A549 (cell line): ENCODE data around the gene NCOA3. TPM values are rescaled to one million over a fixed set of nuclear protein-coding genes. Genes with fewer than 3 reads are reported as not detected.
A peak's percentile ranks its signal among the peaks of the same experiment; 100 is the strongest.

Experiments used
- ATAC-seq, 2 experiments: fragments of 200-7000 bp in 1 of 2; fragments of >200 bp in 1 of 2; cut with Nextera tagmentation in 1 of 2; cut with Tn5 transposase in 1 of 2; 3 replicates each; pipeline versions ENCODE4 v1.8.0 to v1.9.1; 2018 to 2020; ENCODE audit warnings: mild to moderate bottlenecking in 1 of 2, moderate library complexity in 1 of 2
- CTCF ChIA-PET: fragments of 300-600 bp; sonication (Branson Sonifier 250); formaldehyde crosslinking; extraction: SDS; loops from one replicate; lab custom pipeline; 2021; ENCODE audit warnings: antibody characterized with exemption, inconsistent platforms; lab: Yijun Ruan, JAX
- POLR2A ChIA-PET: fragments of 350-600 bp; formaldehyde crosslinking; extraction: SDS; loops from one replicate; lab custom pipeline; 2021; ENCODE audit warnings: antibody characterized with exemption, inconsistent platforms; lab: Yijun Ruan, JAX
- DNase-seq, 2 experiments: peaks; one replicate each; pipeline versions ENCODE4 v3.0.0 to v3.0.0-alpha.2; 2011 to 2016; ENCODE audit warnings: low read depth in 1 of 2, low spot score in 1 of 2
- FAIRE-seq: peaks from 2 replicates; lab custom pipeline; 2011; peaks lifted over from hg19 to GRCh38; lab: Jason Lieb, UNC
- H3K27ac ChIP-seq, 2 experiments: fragments of >200 bp; sonication (Bioruptor Twin); formaldehyde crosslinking; 3 replicates each; pipeline ENCODE4 v1.5.1; 2016 to 2017
- H3K4me1 ChIP-seq: fragments of >200 bp; sonication (Bioruptor Twin); formaldehyde crosslinking; 3 replicates; pipeline ENCODE4 v1.6.1; 2016
- H3K4me2 ChIP-seq: fragments of >200 bp; sonication (Bioruptor Twin); formaldehyde crosslinking; 3 replicates; pipeline ENCODE4 v1.6.1; 2016
- H3K4me3 ChIP-seq: fragments of >200 bp; sonication (Bioruptor Twin); formaldehyde crosslinking; 3 replicates; pipeline ENCODE4 v1.5.1; 2016
- H3K9me3 ChIP-seq: fragments of >200 bp; sonication (Bioruptor Twin); formaldehyde crosslinking; 3 replicates; pipeline ENCODE4 v1.6.1; 2016
- BHLHE40 ChIP-seq: IDR thresholded peaks from 2 replicates; pipeline ENCODE4 v1.6.1; 2012; ENCODE audit warnings: low read depth, low read length, inconsistent platforms
- CBX2 ChIP-seq: fragments of 200-600 bp; sonication (generic); IDR thresholded peaks from 2 replicates; pipeline ENCODE4 v1.6.1; 2016; ENCODE audit warnings: low read depth, mild to moderate bottlenecking, borderline replicate concordance
- CBX8 ChIP-seq: fragments of 200-600 bp; sonication (generic); IDR thresholded peaks from 2 replicates; pipeline ENCODE4 v1.6.1; 2016
- EHMT2 ChIP-seq: fragments of 200-600 bp; sonication (generic); IDR thresholded peaks from 2 replicates; pipeline ENCODE4 v1.6.1; 2016; ENCODE audit warnings: antibody characterized with exemption, low read depth, mild to moderate bottlenecking, moderate library complexity
- FOSB ChIP-seq: fragments of 250-450 bp; sonication (Bioruptor Pico); IDR thresholded peaks from 2 replicates; pipeline ENCODE4 v1.5.0; 2020; ENCODE audit warnings: mild to moderate bottlenecking, moderate library complexity
- FOXS1 ChIP-seq: fragments of 250-450 bp; sonication (Bioruptor Pico); IDR thresholded peaks from 2 replicates; pipeline ENCODE4 v1.5.0; 2020; ENCODE audit warnings: mild to moderate bottlenecking, moderate library complexity
- HOXA7 ChIP-seq: fragments of 250-450 bp; sonication (Bioruptor Pico); IDR thresholded peaks from 2 replicates; pipeline ENCODE4 v1.5.0; 2020; ENCODE audit warnings: mild to moderate bottlenecking, moderate library complexity
- JUNB ChIP-seq: fragments of >200 bp; sonication (Bioruptor Twin); formaldehyde crosslinking; IDR thresholded peaks from 2 replicates; pipeline ENCODE4 v1.6.1; 2016
- KDM1A ChIP-seq: fragments of 200-600 bp; sonication (generic); IDR thresholded peaks from 2 replicates; pipeline ENCODE4 v1.6.1; 2016; ENCODE audit warnings: low read depth, mild to moderate bottlenecking
- KDM5A ChIP-seq: fragments of 200-600 bp; sonication (generic); IDR thresholded peaks from 2 replicates; pipeline ENCODE4 v1.6.1; 2016; ENCODE audit warnings: antibody characterized with exemption, mild to moderate bottlenecking
- MAFK ChIP-seq: fragments of 450-650 bp; IDR thresholded peaks from 2 replicates; pipeline ENCODE4 v1.6.1; 2014; ENCODE audit not compliant: partially characterized antibody
- MAZ ChIP-seq: fragments of 150-350 bp; IDR thresholded peaks from 2 replicates; pipeline ENCODE4 v1.6.1; 2014; ENCODE audit warnings: antibody characterized with exemption, low read depth, low read length, borderline replicate concordance
- NPAS2 ChIP-seq: fragments of 250-450 bp; sonication (Bioruptor Pico); IDR thresholded peaks from 2 replicates; pipeline ENCODE4 v1.8.0; 2022; ENCODE audit warnings: mild to moderate bottlenecking, moderate library complexity, borderline replicate concordance
- NR3C1 ChIP-seq: fragments of >200 bp; sonication (Bioruptor Twin); formaldehyde crosslinking; IDR thresholded peaks from 3 replicates; pipeline ENCODE4 v1.6.1; 2017
- PHF8 ChIP-seq: fragments of 200-600 bp; sonication (generic); IDR thresholded peaks from 2 replicates; pipeline ENCODE4 v1.6.1; 2016; ENCODE audit warnings: low read depth, mild to moderate bottlenecking, antibody characterized with exemption, moderate library complexity, borderline replicate concordance
- POLR2A ChIP-seq: IDR thresholded peaks from 2 replicates; pipeline ENCODE4 v1.6.1; 2012; ENCODE audit warnings: mild to moderate bottlenecking, low read length
- POLR2AphosphoS2 ChIP-seq: conservative IDR thresholded peaks from 2 replicates; pipeline ENCODE4 v1.6.1; 2012; ENCODE audit warnings: low read length, improper control_type of control experiment, inconsistent platforms
- RARB ChIP-seq: fragments of 250-450 bp; sonication (Bioruptor Pico); IDR thresholded peaks from 2 replicates; pipeline ENCODE4 v1.8.0; 2021; ENCODE audit warnings: mild to moderate bottlenecking, moderate library complexity
- RCOR1 ChIP-seq: fragments of 150-350 bp; IDR thresholded peaks from 2 replicates; pipeline ENCODE4 v1.6.1; 2014; ENCODE audit warnings: antibody characterized with exemption, low read length, low read depth
- SMC3 ChIP-seq: fragments of >200 bp; sonication (Bioruptor Twin); formaldehyde crosslinking; IDR thresholded peaks from 3 replicates; pipeline ENCODE4 v1.6.1; 2018; ENCODE audit warnings: inconsistent platforms
- SREBF2 ChIP-seq: fragments of 450-650 bp; IDR thresholded peaks from 2 replicates; pipeline ENCODE4 v1.6.1; 2014; ENCODE audit warnings: mild to moderate bottlenecking, moderate library complexity
- ZFP36 ChIP-seq: fragments of 450-650 bp; IDR thresholded peaks from 2 replicates; pipeline ENCODE4 v1.6.1; 2014; ENCODE audit warnings: borderline replicate concordance; ENCODE audit not compliant: partially characterized antibody
- ZNF302 ChIP-seq: fragments of 250-450 bp; sonication (Bioruptor Pico); IDR thresholded peaks from 2 replicates; pipeline ENCODE4 v1.9.0; 2021; ENCODE audit warnings: inconsistent platforms, mild to moderate bottlenecking, moderate library complexity
- WGBS: methylation state at CpG from one replicate; pipeline ENCODE4 v1.1.6; 2017; ENCODE audit errors: missing lambda C conversion rate; 5-methylcytosine and 5-hydroxymethylcytosine counted together
- polyA plus RNA-seq, 4 experiments: library from polyadenylated mRNA; depleted of rRNA in 3 of 4; stranded (reverse); fragments of >200 nt; fragmentation: RNase III in 1 of 4; extraction: RNeasy Plus Mini Kit Qiagen cat#74134 plus additional on column Dnase treatment in 1 of 4; gene quantifications; 2 replicates in 3 of 4; 3 replicates in 1 of 4; pipeline ENCODE4 v1.2.3, GENCODE V29; 2011 to 2017
- TF ChIP-seq, protein P1 (sequence below): fragments of >200 bp; sonication (Bioruptor Twin); formaldehyde crosslinking; IDR thresholded peaks from 2 replicates; pipeline ENCODE4 v1.6.1; 2016
- TF ChIP-seq, protein P2 (sequence below): fragments of 250-450 bp; sonication (Bioruptor Pico); IDR thresholded peaks from 2 replicates; pipeline ENCODE4 v1.5.0; 2021; ENCODE audit warnings: mild to moderate bottlenecking, moderate library complexity, borderline replicate concordance
- TF ChIP-seq, protein P3 (sequence below): fragments of 200-600 bp; sonication (generic); IDR thresholded peaks from 2 replicates; pipeline ENCODE4 v1.6.1; 2016; ENCODE audit warnings: antibody characterized with exemption, mild to moderate bottlenecking, moderate library complexity
- TF ChIP-seq, protein P4 (sequence below): IDR thresholded peaks from 2 replicates; pipeline ENCODE4 v1.6.1; 2012; ENCODE audit warnings: low read depth, borderline replicate concordance
- TF ChIP-seq, protein P5 (sequence below): fragments of 250-450 bp; sonication (Bioruptor Pico); IDR thresholded peaks from 2 replicates; pipeline ENCODE4 v1.5.0; 2020; ENCODE audit warnings: low read depth, mild to moderate bottlenecking, moderate library complexity

NCOA3 gene
- polyA plus RNA-seq, 2 of the 4 experiments (the other 2 are of a cell fraction), result 42.9 to 136 TPM

DNA sequence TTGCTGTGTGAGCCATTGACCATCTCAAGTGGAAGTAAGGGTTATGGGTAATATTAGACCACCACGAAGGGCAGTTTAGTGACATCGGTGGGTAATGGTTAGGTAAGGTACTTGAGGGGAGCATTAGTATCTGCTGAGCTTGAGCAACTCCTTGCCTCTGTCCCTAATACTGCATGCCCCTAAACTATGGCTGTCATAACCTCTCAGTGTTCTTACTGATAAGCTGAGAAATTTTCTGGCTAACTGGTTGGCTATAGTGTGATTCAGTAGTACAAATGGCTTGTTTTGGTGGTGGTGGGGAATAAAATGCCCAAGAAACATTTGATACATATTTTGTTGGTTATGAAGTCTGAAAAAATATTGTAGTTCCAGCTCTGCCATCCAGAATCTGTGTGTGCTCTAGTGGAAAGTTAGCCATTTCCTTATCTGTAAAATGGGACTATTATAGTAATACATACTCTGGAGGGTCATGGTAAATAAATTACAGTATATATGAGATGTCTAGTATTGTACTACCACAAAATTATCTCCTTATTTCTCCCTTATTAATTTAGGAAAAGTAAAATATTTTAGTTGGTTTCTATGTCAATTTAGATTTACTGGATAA is 113.1 kb downstream of the NCOA3 start:
- WGBS, result 92% methylated on average over 2 of the region's 2 CpGs
- DNase-seq (no peak), ATAC-seq (no peak), FAIRE-seq (no peak)
- Histone ChIP-seq H3K4me3 (no peak overlapping the region), H3K4me2 (no peak overlapping the region), H3K27ac (no peak overlapping the region), H3K4me1 (peaks cover 43% of the 10 kb centered on the region), H3K9me3 (no peaks in the 10 kb centered on the region)
- TF ChIP-seq EHMT2, result no peak
- TF ChIP-seq JUNB, result no peak
- TF ChIP-seq BHLHE40, result no peak
- no peak for TF ChIP-seq POLR2AphosphoS2
- TF ChIP-seq SREBF2, result no peak
- no peak for TF ChIP-seq PHF8
- TF ChIP-seq, protein P1, sequence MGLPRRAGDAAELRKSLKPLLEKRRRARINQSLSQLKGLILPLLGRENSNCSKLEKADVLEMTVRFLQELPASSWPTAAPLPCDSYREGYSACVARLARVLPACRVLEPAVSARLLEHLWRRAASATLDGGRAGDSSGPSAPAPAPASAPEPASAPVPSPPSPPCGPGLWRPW, result no peak
- TF ChIP-seq HOXA7 (CRISPR knock-in tag), result no peak
- TF ChIP-seq NR3C1, result no peak
- no peak for TF ChIP-seq CBX8
- no peak for TF ChIP-seq RARB (CRISPR knock-in tag)
- TF ChIP-seq KDM1A, result no peak
- TF ChIP-seq, protein P2, sequence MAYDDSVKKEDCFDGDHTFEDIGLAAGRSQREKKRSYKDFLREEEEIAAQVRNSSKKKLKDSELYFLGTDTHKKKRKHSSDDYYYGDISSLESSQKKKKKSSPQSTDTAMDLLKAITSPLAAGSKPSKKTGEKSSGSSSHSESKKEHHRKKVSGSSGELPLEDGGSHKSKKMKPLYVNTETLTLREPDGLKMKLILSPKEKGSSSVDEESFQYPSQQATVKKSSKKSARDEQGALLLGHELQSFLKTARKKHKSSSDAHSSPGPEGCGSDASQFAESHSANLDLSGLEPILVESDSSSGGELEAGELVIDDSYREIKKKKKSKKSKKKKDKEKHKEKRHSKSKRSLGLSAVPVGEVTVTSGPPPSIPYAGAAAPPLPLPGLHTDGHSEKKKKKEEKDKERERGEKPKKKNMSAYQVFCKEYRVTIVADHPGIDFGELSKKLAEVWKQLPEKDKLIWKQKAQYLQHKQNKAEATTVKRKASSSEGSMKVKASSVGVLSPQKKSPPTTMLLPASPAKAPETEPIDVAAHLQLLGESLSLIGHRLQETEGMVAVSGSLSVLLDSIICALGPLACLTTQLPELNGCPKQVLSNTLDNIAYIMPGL (CRISPR knock-in tag), result no peak
- no peak for TF ChIP-seq NPAS2 (CRISPR knock-in tag)
- TF ChIP-seq SMC3, result no peak
- CTCF ChIA-PET, result interaction anchor here (0.5 to 2.4 kb wide), 8 partner anchors 12 to 866 kb away, joined by 3 to 6 read pairs (median 4); no protein-coding TSS in a partner anchor
- POLR2A ChIA-PET, result interaction anchor here (0.5 kb wide), 1 partner anchor 231 kb away, joined by 4 read pairs; no protein-coding TSS in a partner anchor

DNA sequence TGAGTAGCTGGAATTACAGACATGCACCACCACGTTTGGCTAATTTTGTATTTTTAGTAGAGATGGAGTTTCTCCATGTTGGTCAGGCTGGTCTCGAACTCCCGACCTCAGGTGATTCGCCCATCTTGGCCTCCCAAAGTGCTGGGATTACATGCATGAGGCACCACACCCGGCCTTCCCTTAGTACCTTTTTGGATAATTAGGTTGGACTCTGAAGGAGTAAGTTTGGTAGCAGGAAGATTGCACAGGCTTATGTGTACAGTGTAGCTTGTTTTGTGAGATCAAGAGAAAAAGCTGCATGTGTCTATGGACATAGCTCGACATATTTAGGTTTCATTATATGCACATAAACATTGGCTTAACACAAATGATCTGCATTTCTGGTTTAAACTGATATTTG is 116.8 kb downstream of the NCOA3 start:
- DNase-seq, result no peak
- Histone ChIP-seq H3K4me1 (peaks cover 50% of the 10 kb centered on the region), H3K9me3 (no peaks in the 10 kb centered on the region), H3K4me3 (no peak overlapping the region), H3K27ac (peak overlapping the region; percentile 9 to 36; a peak in 1 of 6 replicates), H3K4me2 (no peak overlapping the region)
- FAIRE-seq, result no peak
- WGBS, result 72% methylated on average over 6 of the region's 6 CpGs
- no peak for ATAC-seq
- CTCF ChIA-PET, result interaction anchor here (1.6 kb wide), 1 partner anchor 19 kb away, joined by 3 read pairs; no protein-coding TSS in a partner anchor
- POLR2A ChIA-PET, result no interaction called here
- TF ChIP-seq EHMT2, result no peak
- TF ChIP-seq, protein P3, sequence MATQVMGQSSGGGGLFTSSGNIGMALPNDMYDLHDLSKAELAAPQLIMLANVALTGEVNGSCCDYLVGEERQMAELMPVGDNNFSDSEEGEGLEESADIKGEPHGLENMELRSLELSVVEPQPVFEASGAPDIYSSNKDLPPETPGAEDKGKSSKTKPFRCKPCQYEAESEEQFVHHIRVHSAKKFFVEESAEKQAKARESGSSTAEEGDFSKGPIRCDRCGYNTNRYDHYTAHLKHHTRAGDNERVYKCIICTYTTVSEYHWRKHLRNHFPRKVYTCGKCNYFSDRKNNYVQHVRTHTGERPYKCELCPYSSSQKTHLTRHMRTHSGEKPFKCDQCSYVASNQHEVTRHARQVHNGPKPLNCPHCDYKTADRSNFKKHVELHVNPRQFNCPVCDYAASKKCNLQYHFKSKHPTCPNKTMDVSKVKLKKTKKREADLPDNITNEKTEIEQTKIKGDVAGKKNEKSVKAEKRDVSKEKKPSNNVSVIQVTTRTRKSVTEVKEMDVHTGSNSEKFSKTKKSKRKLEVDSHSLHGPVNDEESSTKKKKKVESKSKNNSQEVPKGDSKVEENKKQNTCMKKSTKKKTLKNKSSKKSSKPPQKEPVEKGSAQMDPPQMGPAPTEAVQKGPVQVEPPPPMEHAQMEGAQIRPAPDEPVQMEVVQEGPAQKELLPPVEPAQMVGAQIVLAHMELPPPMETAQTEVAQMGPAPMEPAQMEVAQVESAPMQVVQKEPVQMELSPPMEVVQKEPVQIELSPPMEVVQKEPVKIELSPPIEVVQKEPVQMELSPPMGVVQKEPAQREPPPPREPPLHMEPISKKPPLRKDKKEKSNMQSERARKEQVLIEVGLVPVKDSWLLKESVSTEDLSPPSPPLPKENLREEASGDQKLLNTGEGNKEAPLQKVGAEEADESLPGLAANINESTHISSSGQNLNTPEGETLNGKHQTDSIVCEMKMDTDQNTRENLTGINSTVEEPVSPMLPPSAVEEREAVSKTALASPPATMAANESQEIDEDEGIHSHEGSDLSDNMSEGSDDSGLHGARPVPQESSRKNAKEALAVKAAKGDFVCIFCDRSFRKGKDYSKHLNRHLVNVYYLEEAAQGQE, result no peak
- no peak for TF ChIP-seq ZFP36
- TF ChIP-seq, protein P4, sequence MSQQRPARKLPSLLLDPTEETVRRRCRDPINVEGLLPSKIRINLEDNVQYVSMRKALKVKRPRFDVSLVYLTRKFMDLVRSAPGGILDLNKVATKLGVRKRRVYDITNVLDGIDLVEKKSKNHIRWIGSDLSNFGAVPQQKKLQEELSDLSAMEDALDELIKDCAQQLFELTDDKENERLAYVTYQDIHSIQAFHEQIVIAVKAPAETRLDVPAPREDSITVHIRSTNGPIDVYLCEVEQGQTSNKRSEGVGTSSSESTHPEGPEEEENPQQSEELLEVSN, result no peak
- no peak for TF ChIP-seq CBX2
- TF ChIP-seq FOSB (CRISPR knock-in tag), result no peak
- no peak for TF ChIP-seq ZNF302 (CRISPR knock-in tag)
- TF ChIP-seq HOXA7 (CRISPR knock-in tag), result no peak
- TF ChIP-seq, protein P5, sequence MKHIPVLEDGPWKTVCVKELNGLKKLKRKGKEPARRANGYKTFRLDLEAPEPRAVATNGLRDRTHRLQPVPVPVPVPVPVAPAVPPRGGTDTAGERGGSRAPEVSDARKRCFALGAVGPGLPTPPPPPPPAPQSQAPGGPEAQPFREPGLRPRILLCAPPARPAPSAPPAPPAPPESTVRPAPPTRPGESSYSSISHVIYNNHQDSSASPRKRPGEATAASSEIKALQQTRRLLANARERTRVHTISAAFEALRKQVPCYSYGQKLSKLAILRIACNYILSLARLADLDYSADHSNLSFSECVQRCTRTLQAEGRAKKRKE, result no peak
- TF ChIP-seq, protein P1, result no peak
- TF ChIP-seq MAZ, result no peak
- no peak for TF ChIP-seq RARB (CRISPR knock-in tag)
- TF ChIP-seq KDM5A, result no peak
- no peak for TF ChIP-seq RCOR1
- TF ChIP-seq FOXS1 (CRISPR knock-in tag), result no peak
- TF ChIP-seq MAFK, result no peak
- no peak for TF ChIP-seq POLR2A
